HG02852 (cell line): Measurements from ENCODE around the gene EYS.
"Not testable (repeated sequence)": the region's sequence is repeated elsewhere in the genome, so short reads cannot be mapped to it uniquely, and the experiment has no call there.

Experiments
- ATAC-seq: cut with Tn5 transposase; IDR thresholded peaks from one replicate; pipeline ENCODE4 v1.9.1; 2021; ENCODE audit warnings: mild to moderate bottlenecking, moderate library complexity; ENCODE audit not compliant: unreplicated experiment

EYS gene

GRCh38 chr6:64263778-64264177 is 1443.2 kb downstream of the EYS start:
- no peak for ATAC-seq

DNA sequence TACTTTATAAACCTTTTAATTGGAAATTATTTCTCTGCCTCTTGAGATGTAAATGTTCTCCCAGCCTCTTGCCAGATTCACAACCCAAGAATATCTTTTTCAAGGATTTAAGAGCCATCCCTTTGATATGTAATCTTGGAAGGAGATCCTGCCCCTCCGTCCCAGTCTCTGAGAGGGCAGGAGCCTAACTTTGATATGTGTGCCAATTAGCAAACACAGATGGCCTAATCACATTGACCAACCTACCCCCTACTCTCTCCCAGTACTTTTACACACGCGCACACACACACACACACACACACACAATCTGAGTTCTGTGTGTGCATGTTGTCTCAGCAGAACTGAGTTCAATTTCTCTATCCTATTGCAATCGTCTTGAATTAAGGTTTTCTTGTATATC is 1447.7 kb downstream of the EYS start:
- ATAC-seq = no peak

DNA sequence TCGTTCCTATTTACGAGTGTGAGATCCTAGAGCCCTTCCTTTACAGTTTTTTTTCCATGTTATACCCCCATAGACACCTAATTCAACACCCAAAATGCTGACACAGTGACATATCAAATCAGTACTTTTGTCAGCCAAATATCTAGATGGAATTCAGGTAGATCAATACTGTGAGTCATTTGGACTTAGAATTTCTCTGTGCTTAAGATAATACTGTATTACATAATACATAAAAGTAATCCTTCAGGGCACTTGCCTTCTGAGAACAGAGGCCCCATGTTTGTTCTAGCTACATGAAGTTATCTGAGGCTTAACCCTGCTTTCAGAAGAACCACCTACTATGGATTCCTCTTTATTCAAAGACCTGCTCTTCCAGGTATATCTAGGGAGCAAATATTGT is 1448.3 kb downstream of the EYS start:
- ATAC-seq = no peak

GRCh38 chr6:64258302-64258701 is 1448.7 kb downstream of the EYS start:
- ATAC-seq = no peak

DNA sequence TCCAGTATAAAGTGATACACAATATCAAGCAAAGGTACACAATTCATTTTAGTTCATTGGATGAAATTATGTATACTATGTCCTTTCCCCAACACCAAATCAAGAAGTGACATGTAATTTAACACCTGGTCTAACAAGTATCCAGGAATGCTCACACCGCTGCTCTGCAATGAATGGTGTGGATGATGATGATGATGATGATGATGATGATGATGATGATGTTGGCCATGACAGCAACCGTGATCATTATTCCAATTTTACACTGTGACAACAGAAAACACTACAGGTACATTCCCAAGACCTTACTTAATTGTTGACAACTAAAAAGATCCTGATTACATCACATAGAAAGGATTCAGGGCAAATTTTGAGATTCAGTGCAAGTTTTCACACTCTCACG is 1449.4 kb downstream of the EYS start:
- no peak for ATAC-seq

- ATAC-seq = peak; percentile 42
Observed at GRCh38 chr6:64256483-64256882, 1450.5 kb downstream of the EYS start.

- ATAC-seq = peak; percentile 49
Observed at GRCh38 chr6:64255000-64255399, 1452.0 kb downstream of the EYS start.

DNA sequence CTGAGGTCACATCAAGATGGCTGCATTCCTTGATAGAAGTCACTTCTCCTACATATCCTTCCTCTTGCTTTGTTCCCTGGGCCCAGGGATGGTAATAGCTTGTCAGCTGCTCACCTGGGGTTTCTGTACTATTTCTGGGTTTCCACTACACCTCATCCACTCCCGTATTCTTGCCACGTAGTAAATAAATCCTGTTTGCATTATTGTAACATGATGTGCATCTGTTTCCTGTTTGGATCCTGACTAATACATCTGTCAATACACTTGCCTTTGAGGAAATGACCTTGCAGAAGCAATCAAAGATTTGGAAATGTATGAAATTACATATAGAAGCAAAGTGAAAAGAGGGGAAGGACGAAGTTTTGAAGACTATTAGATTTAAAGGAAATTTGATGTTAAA is 1452.5 kb downstream of the EYS start:
- ATAC-seq = no peak

DNA sequence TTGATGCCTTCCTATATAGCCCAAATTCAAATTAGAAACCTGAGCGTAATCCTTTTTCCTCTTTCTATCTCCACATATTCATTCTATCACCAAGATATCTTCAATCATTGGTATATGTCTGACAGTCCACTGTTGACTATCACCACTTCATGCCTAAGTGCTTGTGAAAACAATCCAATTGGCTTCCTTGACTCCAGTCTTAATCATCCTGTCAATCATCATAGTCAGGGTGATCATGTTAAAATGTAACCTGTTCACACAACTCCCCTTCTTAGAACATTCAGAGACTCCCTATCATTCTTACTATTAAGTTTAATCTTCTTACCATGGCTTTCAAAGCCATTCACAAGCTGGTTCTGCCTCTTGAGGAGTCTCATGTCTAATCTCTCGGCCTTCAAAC is 1454.8 kb downstream of the EYS start:
- no peak for ATAC-seq

- no peak for ATAC-seq
Observed at GRCh38 chr6:64250126-64250525, 1456.9 kb downstream of the EYS start.

GRCh38 chr6:64249115-64249514 is 1457.9 kb downstream of the EYS start:
- no peak for ATAC-seq

DNA sequence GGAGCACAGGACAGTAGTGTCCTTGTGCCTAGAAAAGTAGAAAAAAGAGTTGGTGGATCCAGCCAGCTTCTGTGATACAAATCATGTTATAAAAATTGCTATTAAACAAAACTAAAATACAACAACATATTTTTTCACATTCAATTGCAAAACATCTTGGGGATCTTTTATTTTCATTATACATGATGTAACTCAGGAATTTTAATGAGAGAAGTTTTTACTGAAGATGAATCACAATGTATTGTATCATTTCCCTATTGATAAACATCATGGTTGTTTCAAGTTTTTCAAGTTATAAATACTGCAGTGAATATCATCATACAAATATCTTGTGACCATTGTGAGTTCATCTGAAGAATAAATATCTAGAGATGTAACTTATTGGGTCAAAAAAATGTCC is 1463.4 kb downstream of the EYS start:
- no peak for ATAC-seq

GRCh38 chr6:64238908-64239307 is 1468.1 kb downstream of the EYS start:
- ATAC-seq = not testable (repeated sequence)

DNA sequence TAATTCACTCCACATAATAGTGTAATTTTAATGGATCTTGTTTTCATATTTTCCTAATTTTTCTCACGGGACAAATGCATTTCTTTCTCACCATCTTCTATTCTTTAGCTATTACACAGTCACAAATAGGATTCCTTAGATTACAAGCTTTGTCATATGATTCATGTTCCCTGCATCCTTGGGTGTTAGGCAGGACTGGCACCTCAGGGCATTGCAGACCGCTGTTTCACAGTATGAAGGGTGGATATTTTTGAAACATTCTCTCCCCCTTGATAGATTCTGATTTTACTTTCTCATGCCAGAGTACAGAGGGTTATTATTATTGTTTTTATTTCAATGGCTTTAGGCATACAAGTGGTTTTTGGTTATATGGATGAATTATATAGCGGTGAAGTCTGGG is 1469.0 kb downstream of the EYS start:
- no peak for ATAC-seq

- no peak for ATAC-seq
Observed at GRCh38 chr6:64233746-64234145, 1473.3 kb downstream of the EYS start.

GRCh38 chr6:64231928-64232327 is 1475.1 kb downstream of the EYS start:
- ATAC-seq = no peak

DNA sequence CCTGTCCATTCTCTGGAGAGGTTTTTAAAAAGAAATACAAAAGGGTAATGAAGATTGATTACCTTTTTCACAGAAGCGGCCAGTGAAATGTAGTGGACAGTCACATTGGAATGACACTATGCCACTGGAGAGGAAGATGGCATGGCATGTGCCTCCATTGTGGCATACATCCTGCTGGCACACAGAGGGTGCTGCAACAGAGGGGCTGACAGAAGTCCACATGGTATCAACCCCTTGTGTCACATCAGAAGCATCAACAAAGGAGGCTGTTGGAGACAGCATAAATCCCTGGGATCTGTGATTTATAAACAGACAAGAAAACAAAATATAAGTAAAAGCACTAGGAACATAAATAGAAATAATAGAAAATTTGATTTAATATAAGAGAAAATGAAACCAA is 1476.5 kb downstream of the EYS start:
- no peak for ATAC-seq

GRCh38 chr6:64227863-64228262 is 1479.2 kb downstream of the EYS start:
- ATAC-seq = no peak

DNA sequence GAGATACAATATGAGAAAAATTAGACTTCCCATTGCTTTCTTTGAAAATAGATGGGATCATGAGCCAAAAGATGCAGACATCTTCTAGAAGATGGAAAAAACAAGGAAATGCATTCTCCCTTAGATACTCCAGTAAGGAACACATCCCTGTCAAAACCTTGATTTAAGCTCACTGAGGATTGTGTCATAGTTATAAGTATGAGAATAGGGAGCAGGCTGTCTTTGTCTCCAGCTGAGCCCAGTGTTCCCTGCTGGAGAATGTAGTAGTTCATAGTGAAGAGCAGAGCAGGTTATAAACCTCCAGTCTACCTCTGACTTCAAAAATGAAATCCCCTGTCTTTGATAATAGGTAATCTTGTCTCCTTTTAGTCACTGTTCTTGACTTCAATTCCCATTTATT is 1481.5 kb downstream of the EYS start:
- no peak for ATAC-seq

DNA sequence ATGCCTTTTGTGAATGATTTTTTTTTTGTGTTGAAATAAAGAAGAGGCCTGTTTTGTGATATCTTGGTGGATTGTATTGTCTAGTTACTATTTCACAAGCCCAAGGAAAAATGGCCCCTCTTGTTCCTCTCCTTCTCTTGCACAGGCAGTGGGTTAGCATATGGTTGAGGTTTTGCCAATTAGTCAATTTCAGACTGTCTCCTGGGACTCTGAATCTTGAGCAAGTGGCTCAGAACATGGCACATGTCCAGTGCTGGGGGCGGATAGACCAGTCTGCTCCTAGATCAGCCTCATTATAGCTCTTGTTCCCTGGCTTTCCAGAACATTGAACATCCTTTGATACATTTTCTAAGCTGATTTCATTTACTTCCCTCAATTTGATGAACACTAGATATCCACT is 1482.2 kb downstream of the EYS start:
- no peak for ATAC-seq

DNA sequence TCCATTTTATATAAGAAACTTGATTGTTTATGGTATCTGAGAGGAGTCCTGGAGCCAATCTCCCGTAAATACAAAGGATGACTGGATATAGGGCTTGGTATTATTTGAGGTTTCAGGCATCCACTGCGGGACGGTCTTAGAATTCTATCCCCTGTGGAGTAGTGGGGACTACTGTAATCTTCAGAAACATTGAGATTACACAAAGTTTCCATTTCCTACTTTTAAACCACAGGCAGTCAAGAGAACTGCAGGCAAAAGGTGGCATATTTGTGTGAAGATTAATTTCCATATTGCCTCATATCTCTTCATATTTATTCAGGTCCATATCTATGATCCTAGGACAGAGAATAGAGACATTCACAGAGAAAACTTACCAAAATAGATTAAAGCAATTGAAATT is 1485.2 kb downstream of the EYS start:
- ATAC-seq = no peak

DNA sequence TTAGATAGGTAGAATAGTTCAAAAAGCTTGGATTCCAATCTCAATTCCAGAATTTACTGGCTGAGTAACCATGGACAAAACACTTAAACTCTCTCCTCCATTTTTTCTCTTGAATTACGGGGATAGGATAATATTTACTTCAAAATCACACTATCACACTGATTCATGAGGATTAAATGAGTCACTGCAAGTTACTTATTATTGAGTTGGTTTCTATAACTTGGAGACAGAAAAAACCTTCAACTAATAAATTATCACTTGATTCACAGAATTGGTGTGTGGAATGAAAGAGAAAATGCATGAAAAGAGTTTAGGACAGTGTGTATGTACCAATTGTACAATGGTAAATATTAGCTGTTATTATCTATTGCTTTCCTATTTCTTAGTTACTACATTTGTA is 1486.2 kb downstream of the EYS start:
- no peak for ATAC-seq

DNA sequence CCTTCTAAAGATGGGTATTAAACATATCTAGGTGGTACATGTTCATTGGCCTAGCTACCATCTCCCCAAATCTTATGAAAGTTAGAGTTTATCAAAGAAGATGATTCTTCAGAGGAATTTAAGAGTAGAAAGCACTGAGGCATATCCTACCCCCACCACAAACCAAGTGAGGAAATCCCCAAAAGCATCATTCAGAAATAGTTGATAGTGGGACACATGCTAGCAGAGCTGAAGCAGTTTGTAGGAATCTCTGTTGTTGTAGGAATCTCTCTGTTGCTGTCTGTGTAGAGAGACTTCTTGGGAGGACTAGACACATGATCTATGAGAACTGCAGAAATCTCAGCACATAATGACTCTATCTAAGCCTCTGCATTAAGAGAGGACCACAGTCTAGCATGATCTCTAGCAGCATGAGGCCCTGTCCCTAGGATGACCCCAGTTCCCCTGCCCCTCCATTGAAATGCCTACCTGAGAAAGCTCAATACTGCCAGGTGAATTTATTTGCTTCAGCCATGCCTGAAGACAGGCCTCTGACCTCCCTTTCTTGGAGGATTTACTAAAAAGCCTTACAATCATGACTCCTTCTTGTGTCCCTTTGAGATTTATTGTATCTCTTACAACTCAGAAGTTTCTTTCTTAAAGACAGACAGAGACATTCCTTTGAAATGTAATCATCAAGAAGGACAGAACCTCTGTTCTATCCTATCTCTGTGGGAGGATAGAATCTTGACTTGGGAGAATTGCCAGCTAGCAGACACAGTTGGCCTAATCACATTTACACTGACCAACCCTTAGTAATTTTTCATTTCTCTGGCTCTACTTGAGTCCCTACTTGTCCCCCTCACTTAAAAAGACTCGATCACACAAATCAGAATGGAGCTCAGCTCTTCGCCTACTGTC is 1489.1 kb downstream of the EYS start:
- peak; percentile 84 for ATAC-seq
